CD4-positive, alpha-beta T cell treated with Interleukin-6 for 4 hours (primary cell): ENCODE data around the gene ATP5F1E.
A peak's percentile ranks its signal among the peaks of the same experiment; 100 is the strongest.

Source experiments
- DNase-seq: peaks from one replicate; pipeline ENCODE4 v3.0.0-alpha.2; 2020; ENCODE audit warnings: mixed read lengths

The ATP5F1E gene

DNA sequence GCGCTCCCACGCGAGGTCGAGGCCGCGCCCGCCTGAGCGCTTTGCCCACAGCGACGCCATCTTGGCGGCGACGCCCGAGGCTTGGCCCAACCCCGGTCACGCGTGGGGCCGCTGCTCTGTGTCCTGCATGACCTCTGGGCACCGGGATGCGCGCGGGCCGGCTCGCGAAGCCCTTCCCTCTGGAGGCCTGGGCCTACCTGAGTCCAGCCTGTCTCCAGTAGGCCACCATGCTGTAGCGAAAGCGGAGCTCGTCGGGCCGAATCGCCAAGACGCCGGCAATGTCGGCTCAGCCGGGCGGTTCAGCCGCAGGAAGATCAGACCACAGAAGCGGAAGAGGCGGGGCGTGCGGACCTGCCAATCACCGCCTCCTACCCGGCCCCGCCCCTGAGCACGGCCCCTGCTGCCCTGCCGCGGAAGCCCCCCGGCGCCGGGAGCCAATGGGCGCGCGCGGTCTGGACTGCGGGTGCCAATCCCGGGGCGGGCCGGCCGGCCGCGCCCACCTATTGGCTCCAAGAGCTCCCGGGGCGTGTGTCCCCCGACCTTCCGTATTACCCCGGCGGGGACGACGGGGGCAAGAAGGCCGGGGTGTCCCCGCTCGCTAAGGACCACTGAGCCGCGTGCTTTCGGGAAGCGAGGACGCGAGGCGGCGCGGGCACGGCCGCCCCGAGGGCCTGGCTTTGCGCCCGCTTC, at the start of gene ATP5F1E:
ATP5F1E (minus strand) TSS at position 313 of the 690 bp plus-strand sequence; CDS start at position 229, 84 bp downstream.
- peak; percentile 99 for DNase-seq

DNA sequence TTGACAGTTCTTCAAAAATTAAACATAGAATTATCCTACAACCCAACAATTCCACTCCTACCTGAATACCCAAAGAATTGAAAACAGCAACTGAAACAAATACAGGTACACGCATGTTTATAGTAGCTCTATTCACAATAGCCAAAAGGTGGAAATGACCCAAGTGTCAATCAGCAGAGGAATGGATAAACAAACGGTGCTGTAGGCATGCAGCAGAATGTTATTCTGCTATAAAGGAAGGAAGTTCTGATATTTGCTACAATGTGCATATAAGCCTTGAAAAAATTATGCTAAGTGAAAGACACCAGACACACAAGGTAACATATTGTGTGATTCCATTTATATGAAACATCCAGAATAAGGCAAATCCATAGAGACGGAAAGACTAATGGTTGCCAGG, 48.9 kb upstream of the ATP5F1E start:
- no peak for DNase-seq

DNA sequence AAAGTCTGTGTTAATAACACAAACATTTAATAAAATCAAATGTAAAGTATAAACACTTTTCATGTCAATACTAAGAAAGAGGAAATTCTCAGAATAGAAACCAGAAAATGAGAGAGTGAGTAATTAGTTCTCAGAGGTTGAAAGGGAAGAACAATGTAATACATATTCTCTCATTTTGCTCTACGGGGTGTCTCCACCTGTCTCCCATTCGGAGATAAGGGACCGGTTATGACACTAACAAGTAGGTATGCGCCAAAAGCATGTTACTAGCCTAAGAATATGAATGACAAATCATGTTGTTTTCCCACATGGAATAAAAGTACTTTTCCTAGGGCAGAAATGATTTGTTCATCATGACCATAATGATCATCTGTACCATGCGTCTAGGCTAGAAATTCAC, 46.1 kb upstream of the ATP5F1E start:
- no peak for DNase-seq

DNA sequence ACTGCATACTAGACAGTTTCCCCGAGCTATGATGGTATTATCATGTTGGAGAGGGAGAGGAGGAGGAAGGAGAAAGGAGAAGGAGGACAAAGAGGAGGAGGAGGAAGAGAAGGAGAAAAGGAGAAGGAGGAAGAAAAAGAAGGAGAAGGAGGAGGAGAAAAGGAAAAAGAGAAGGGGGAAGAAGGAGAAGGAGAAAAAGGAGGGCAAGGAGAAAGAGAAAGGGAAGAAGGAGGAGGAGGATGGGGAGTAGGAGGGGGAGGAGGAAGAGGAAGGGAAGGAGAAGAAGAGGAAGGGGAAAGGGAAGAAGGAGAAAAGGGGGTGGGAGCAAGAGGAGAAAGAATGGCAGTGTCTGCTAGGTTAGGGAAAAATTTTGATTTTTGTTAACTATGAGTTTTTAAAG, 45.6 kb upstream of the ATP5F1E start:
- DNase-seq, result no peak

DNA sequence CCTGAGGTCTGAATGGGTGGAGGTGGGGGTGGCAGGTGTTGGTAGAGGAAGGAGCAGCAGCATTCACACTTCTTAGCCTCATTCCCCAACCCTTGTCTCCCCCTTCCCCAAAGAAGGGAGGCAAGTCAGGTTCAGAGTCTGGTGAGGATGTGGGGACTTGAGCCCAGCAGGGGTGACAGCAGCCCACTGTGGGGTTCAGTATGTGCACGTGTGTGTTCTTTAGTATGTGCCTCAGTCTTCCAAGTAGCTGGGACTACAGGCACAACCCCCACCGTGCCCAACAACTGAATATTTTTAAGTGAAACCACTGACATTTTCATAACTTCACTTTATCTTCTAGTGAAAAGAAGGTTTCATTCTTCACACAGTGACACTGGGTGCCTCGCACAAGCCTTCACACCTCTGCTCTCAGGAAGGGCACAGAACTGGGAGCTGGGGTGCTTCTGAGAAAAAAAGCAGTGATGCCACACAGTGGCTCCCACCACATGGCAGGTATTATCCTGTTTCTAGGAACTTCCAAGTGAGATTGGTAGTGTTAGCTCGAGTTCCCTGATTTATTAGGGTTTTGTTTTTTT, 43.9 kb upstream of the ATP5F1E start:
- DNase-seq, result no peak

DNA sequence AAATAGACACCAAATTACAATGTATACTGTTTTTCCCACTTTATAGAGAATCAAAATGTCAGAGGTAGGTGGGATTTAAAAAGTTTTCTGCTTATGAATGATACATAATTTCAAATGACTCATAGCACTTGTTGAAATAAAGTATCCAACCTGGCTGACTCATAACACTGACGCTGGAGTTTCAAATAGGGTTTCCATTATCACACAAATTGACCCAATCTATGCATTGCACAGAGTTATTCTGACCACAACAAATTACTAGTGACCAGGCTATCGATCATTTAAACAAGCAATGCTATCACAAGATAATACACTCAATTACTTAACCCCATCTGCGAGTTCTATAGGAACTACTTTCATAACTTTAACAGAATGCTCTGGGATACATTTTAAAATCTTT, 42.3 kb upstream of the ATP5F1E start:
- DNase-seq, result no peak

DNA sequence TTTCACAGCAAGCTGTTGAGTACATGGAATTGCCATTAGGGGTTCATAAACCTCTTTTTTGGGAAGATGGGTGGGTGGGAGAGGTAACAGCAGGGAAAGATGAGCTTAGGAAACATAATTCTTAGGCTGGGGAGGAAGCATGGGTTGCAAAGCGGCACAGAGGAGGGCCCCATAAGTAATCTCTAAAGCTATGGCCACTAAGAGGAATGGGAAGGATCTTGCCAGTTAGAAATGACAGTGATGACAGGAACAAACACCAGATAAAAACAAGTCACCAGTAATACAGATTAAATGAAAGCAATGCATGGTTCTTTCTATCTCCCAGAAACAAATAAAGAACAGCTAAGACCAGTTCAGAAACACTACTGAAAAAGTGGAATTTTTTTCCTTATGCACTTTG, 41.4 kb upstream of the ATP5F1E start:
- no peak for DNase-seq

DNA sequence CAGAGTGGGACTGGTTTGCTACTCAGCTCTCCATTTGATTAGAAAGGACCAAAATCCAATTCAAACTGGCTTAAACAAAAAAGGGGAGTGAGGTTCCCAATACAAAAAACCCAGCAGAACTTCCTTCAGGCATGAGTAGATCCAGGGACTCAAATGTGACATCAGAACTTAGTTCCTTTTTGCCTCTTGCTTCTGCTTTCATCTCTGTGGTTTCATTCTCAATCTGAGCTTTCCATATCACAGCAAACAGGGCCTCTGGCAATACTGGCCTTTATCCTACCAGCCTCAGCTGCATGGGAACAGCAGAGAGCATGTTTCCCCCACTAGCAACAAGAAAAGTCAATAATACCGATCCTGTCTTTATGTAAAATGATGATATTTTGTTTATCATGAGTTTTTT, 39.1 kb upstream of the ATP5F1E start:
- DNase-seq, result no peak

DNA sequence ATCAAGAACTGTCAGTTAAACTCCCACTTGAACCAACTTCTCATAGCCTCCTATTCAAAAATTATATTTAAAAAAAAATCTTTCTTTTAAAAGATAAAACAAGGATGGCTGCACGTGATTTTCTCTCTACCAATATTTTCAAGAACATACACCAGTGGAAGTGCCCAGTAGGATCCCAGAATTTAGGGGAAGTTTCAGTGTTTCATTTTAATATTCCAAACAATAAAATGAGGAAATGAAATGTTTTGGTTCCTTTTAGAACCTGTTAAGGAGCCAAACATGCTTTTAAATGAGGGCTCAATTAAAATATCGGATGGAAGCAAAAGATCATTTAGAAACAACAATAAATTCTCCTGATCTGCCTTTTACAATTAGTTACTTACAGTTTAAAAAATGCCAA, 36.9 kb upstream of the ATP5F1E start:
- no peak for DNase-seq

DNA sequence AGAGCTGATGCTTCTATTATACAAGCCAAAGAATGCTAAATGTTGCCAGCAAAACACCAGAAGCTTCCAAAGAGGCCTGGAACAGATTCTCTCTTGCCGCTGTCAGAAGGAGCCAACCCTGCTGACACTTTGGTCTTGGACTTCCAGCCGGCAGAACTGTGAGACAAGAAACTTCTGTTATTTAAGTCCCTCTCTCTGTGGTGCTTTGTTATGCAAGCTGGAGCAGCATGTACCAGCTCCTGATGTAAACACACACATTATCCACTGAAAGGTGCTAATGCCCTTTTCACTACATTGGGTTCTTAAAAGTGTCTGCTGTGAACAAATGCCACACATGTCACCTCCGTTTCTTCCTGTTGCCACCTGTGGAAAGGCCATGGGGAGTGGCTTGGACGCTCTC, 36.4 kb upstream of the ATP5F1E start:
- DNase-seq, result no peak

DNA sequence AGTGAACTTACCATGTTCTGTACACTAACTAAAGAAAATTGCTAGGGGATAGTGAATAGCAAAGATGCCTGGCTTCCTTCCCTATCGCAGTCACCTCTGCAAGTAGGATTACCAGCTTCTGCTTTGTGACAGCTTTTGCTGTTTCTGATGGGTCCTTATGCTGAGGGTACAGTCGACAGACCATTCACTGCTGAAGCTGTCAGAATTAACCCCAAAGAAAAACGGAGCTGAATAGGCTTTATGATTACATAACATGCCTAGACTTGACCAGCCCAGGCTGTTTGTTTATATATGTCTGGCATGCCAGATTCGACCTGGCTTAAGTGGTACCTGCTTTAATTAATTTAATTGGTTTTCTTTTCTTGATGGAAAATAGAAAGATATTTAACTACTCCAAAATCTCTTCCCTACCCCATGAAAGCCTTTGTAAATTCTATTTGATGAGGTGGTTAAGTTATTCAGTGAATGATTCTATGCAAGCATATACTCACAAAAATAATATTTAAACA, 32.1 kb upstream of the ATP5F1E start:
- DNase-seq, result no peak

DNA sequence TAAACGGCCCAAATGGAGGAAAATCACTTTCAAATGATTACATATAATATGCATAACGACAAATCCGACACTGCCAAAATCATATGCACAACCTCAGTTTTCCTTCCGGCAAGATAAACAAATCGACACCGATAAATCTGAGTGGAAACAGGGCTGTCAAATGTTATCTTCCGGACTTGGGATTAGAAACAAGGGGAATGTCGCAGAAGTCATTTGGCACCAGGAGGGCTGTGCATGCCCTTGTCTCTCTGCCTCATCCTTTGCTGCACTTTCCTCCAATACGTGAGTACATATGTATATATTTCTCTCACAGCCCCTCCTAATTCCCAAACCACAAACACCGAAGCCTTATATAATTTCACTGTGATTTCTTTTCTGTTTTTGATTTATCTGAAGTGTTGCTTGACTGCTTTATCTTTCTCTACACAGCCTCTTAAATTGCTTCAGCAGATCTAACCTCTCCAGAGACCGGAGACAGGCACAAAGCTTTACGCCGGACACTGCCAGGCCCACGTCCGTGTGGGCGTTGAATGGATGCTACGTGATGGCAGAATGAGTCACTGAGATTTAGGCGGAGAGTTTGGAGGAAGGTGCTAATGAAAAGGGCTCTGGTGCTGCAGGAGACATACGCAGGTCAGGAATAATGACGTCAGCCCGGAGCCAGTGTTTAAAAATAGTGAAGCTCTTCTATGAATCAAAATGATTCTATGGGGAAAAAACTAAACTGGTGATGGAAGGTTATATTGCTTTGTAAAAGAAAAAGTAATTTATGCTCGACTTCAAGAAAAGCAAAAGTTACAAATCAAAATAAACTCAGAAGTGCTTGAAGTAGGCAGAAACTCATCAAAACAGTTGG, 31.5 kb upstream of the ATP5F1E start:
- DNase-seq, result no peak

DNA sequence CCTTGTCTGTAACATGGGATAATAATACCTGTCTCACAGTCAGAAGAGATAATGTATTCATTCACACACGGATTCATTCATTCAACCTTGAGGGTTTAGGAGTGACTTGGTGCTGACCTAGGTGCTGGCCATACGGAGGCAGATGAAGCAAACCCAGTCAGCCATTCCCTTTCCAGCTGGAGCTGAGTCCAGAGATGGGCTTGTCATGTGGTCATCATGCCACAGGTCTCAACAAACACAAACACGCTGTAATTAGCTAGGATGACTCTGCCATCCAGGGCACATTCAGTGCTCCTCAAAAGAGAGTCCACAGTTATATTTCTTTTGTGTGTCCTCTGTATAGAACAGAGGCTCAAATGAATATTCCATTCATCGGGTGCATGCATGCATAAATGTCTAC, 29.9 kb upstream of the ATP5F1E start:
- no peak for DNase-seq

DNA sequence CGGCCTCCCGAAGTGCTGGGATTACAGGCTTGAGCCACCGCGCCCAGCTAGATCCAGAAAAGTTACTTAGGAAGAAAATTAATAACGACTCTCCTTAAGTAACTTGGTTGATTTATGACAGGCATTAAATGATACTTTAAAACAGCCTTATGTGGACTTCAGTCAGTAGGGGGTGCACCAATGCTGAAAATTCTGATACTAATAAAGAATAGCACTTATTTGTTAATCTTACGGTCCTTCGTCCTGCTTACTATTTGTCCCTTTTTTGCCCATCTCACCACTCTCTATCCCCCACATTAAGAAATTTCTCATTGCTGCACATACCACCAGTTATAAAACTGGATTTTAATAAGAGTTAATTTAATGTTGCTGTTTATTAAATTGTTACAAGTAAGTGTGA, 23.2 kb upstream of the ATP5F1E start:
- peak; percentile 35 for DNase-seq

DNA sequence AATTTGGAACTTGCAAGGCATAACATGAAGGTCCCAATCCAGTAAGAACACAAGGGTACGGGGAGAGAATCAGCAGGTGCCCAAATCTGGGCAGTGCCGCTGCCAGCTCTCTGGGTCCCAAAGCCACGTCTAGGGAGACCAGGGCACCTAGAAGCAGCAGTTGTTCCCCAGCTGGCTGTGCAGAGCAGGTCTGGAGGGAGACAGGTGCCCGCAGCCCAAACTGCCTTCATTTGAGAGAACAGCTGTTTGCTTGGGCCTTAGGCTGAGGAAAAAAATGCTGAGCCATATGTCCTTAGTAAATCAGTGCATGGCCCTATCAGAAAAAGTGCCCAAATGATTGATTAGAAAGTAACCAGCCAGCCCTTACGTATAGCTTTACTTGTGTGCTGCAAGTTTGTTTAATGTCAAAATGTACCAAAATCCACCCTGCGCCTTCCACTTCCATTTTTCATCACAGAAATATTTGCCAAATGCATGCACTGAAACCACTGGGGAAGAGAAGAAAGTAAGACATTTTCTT, 19.6 kb upstream of the ATP5F1E start:
- DNase-seq, result no peak

DNA sequence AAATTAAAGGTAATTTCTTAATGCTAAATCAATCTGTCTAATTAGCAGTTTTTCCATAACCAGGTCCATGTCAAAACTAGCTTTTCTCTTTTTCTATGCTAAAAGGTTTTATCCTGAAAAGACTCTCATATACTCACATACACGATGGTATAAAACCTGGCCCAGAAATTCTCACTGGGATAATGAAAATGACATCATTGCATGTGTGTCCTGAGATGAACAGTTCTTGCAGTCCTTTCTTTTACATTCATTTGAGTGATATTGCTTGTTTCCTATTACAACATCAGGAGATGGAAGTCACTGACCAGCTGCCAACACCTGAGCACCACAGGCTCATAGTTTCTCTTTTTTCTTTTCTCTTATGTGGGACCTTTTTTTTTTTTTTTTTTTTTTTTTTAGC, 18.3 kb upstream of the ATP5F1E start:
- no peak for DNase-seq

DNA sequence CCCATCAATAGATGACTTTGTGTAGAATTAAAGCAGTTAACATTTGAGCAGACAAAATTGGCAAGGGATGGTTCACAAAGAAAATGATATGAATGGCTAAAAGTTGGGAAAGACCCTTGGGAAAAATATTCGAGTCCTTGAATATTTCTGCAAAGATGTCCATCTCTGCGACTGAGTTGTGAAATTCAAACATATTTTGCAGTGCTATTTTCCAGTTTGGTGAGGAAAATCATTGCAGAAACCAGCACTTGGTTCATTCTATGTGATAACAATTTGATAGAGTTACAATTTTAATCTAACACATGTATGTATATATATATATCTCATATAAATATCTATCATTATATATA, 16.5 kb upstream of the ATP5F1E start:
- no peak for DNase-seq

DNA sequence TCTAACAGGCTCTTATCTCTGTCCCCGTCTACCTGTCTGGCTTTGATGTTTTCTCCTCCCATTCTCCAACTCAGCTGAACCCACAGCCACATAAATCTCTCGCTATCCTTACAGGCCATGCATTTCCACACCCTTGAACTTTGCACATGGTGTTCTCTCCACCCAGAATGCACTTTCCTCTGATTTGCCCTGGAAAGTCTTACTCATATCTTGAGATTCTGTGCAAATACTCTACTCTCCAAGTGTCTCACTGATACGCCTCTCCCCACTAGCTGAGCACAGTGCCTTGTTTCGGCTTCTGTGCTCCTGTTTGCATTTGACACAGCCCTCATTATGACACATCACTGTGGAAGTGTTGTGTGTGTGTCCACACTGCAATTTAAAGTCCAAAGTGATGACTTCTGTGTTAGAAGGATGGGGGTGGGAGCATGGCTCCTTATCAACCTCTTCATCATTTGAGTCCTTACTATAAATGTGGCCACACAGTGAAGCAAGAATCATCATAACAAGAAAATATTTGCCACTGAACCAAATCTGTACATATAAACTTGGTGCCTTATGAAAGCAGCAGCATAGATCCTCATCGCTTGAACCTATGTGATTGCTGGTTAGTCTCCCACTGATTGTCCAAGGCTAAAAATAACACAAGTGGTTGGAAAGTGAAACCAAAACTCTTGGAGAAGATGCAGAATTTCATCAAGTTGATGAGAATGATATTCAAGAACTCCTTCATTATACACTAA, 16.0 kb upstream of the ATP5F1E start:
- no peak for DNase-seq

DNA sequence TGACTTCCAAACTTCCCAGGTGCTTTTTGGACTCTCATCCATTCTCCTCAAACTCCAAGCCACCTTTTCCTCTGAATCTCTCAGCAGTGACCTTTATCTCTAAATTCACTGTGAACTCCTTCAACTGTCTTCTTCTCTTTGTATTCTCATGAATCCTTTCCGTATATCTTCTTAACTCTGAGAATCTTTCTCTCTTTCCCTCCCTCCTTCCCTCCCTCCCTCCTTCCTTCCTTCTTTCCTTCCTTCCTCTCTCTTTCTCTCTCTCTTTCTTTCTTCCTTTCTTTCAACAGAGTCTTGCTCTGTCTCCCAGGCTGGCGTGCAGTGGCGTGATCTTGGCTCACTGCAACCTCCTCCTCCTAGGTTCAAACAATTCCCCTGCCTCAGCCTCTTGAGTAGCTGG, 14.7 kb upstream of the ATP5F1E start:
- no peak for DNase-seq

DNA sequence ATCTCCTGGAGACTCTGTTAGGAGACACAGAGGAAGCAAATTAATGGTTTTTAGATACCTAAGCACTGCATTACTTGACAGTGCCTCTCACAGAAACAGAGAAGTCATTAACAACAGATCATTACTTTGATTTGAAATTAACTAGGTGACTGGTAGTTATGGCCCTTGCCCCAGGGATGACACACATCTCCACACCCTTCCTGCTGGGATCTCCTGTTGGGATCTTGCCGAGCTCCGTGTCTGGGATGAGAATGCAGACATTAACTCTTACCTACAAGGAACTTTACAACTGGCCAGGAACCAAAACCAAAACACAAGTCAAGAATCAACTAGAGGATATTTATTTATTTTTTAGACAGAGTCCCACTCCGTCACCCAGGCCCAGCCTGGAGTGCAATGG, 12.7 kb upstream of the ATP5F1E start:
- no peak for DNase-seq

DNA sequence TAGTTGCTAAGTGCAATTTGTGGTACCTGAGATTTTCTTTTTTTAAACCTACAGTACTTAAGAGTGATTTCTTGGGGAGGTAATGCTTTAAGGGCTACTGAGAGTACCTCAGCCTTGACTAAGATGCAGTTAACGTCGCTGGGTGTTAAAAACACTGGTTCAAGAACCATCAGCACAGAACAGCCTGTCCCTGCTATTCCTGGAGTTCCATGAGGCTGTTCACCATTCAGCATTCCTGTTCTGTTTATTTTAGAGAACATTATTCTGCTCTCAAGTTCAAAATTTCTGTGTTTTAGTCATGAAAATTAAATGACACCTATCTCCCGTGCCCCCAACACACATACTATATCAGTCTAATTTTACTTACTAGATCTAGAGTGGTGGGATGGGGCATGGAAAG, 12.2 kb upstream of the ATP5F1E start:
- no peak for DNase-seq

DNA sequence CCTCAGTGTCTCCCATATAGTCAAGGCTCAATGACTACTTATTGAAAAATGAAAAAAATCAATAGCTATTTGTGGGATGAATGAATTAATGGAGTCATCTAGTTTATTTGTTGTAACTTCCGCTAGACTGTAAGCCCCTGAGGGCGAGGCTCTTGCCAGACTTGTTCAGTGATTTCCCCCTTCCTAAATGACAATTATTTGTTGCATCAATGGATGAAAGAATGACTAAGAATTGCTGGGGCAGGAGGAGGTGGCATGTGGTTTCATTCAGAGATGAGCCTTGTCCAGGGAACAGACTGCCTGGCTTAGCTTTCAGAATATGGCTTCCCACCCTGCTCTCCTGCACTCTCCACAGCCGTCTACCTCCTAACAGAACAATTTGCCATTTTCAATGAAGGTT, 11.6 kb upstream of the ATP5F1E start:
- DNase-seq, result no peak
